Measurements from ENCODE around the gene ATXN1. TPM values are rescaled to one million over a fixed set of nuclear protein-coding genes. Genes with fewer than 3 reads are reported as not detected.
A peak's percentile ranks its signal among the peaks of the same experiment; 100 is the strongest.

The ATXN1 gene
- total RNA-seq, 5 donors from 2014 or later (not counting 1 experiment from before 2014, with no cell fraction given), result 65.1 to 101 (median 77.5) TPM

- H3K4me3 Mint-ChIP-seq, result peak overlapping the region; percentile 38 to 48 (median 44)
- DNase-seq, result peak in 1 of 35 experiments; percentile 45
- WGBS (ENCODE audit: insufficient coverage), result 9% methylated on average over 1 of the region's 1 CpG
- peaks cover 59 to 70% (median 61%) of the 10 kb centered on the region in 3 donors for H3K4me1 Mint-ChIP-seq
- POLR2A ChIA-PET, result interaction anchor here (0.6 to 1.9 kb wide), 3 partner anchors 105 to 237 kb away, joined by 4 to 16 read pairs (median 6); partner anchors contain the start of gene ATXN1 (in 1 of the 2)
- H3K4me3 ChIP-seq (ENCODE audit: control insufficient read depth in 1 of 2, extremely low read depth in 1 of 2, low read length in 1 of 2), result no peak overlapping the region
- CTCF ChIA-PET, result interaction anchor here in 1 of 2 donors (0.8 to 1.5 kb wide), 4 partner anchors 11 to 113 kb away, joined by 3 to 5 read pairs (median 3); partner anchors contain the start of gene ATXN1
- H3K9me3 Mint-ChIP-seq, result peaks cover 0 to 7% (median 0%) of the 10 kb centered on the region in 3 donors
- H3K36me3 Mint-ChIP-seq, result peaks cover 34% of the 10 kb centered on the region
- H3K36me3 ChIP-seq (ENCODE audit: control insufficient read depth in 2 of 2, extremely low read depth in 1 of 2, insufficient read depth in 1 of 2, low read length in 1 of 2), result peaks cover 0 to 4% of the 10 kb centered on the region in 2 donors
- peak overlapping the region; percentile 71 for H3K27ac ChIP-seq (ENCODE audit: low read length)
- H3K27me3 ChIP-seq (replicated peaks in 1 of 2; ENCODE audit: control insufficient read depth in 2 of 2, extremely low read depth in 1 of 2, insufficient read depth in 2 of 2, low read length in 1 of 2), result no peaks in the 10 kb centered on the region
- H3K4me1 ChIP-seq (ENCODE audit: control insufficient read depth in 1 of 2, extremely low read depth in 1 of 2, insufficient read depth in 2 of 2, low read length in 2 of 2), result peaks cover 10 to 42% of the 10 kb centered on the region in 2 experiments
- ATAC-seq (replicated peaks in 1 of 4), result peak in 2 of 4 experiments; percentile 20 to 40
- H3K9me3 ChIP-seq, result no peaks in the 10 kb centered on the region
- H3K27me3 Mint-ChIP-seq, result no peaks in the 10 kb centered on the region
- H3K27ac Mint-ChIP-seq, result peak overlapping the region; percentile 88 to 97
Measured at GRCh38 chr6:16657768-16658167, 103.5 kb downstream of the ATXN1 start.

- no CpG with 5 or more reads among the region's 4 CpGs for WGBS (ENCODE audit: insufficient coverage)
- ChIA-PET CTCF (no interaction called here), POLR2A (no interaction called here)
- peaks cover 0 to 3% (median 0%) of the 10 kb centered on the region in 3 donors for H3K9me3 Mint-ChIP-seq
- H3K4me1 ChIP-seq (ENCODE audit: control insufficient read depth in 1 of 2, extremely low read depth in 1 of 2, insufficient read depth in 2 of 2, low read length in 2 of 2), result peaks cover 16 to 53% of the 10 kb centered on the region in 2 experiments
- H3K9me3 ChIP-seq, result no peaks in the 10 kb centered on the region
- peak overlapping the region in 1 of 2 donors; percentile 23 for H3K27ac Mint-ChIP-seq
- no peaks in the 10 kb centered on the region for H3K27me3 ChIP-seq (replicated peaks in 1 of 2; ENCODE audit: control insufficient read depth in 2 of 2, extremely low read depth in 1 of 2, insufficient read depth in 2 of 2, low read length in 1 of 2)
- DNase-seq, result no peak
- ATAC-seq (replicated peaks in 1 of 4), result no peak
- no peak overlapping the region for H3K4me3 ChIP-seq (ENCODE audit: control insufficient read depth in 1 of 2, extremely low read depth in 1 of 2, low read length in 1 of 2)
- H3K27ac ChIP-seq (ENCODE audit: low read length), result no peak overlapping the region
- H3K36me3 Mint-ChIP-seq, result peaks cover 30% of the 10 kb centered on the region
- no peak overlapping the region for H3K4me3 Mint-ChIP-seq
- H3K27me3 Mint-ChIP-seq, result no peaks in the 10 kb centered on the region
- H3K36me3 ChIP-seq (ENCODE audit: control insufficient read depth in 2 of 2, extremely low read depth in 1 of 2, insufficient read depth in 1 of 2, low read length in 1 of 2), result peaks cover 0 to 4% of the 10 kb centered on the region in 2 donors
- H3K4me1 Mint-ChIP-seq, result peaks cover 72 to 83% (median 74%) of the 10 kb centered on the region in 3 donors
Measured at GRCh38 chr6:16656451-16656850, 104.8 kb downstream of the ATXN1 start.

GRCh38 chr6:16654701-16655100 lies 106.6 kb downstream of the ATXN1 start:
- H3K9me3 Mint-ChIP-seq, result no peaks in the 10 kb centered on the region
- Histone ChIP-seq H3K9me3 (no peaks in the 10 kb centered on the region), H3K4me1 (ENCODE audit: control insufficient read depth in 1 of 2, extremely low read depth in 1 of 2, insufficient read depth in 2 of 2, low read length in 2 of 2) (peaks cover 16 to 59% of the 10 kb centered on the region in 2 experiments), H3K27me3 (replicated peaks in 1 of 2; ENCODE audit: control insufficient read depth in 2 of 2, extremely low read depth in 1 of 2, insufficient read depth in 2 of 2, low read length in 1 of 2) (no peaks in the 10 kb centered on the region), H3K4me3 (ENCODE audit: control insufficient read depth in 1 of 2, extremely low read depth in 1 of 2, low read length in 1 of 2) (no peak overlapping the region), H3K27ac (ENCODE audit: low read length) (peak overlapping the region; percentile 68), H3K36me3 (ENCODE audit: control insufficient read depth in 2 of 2, extremely low read depth in 1 of 2, insufficient read depth in 1 of 2, low read length in 1 of 2) (peaks cover 0 to 7% of the 10 kb centered on the region in 2 donors)
- ATAC-seq (replicated peaks in 1 of 4) (peak; percentile 31 to 50 (median 36)), DNase-seq (peak in 19 of 35 experiments; percentile 4 to 60 (median 14))
- peak overlapping the region; percentile 88 to 95 for H3K27ac Mint-ChIP-seq
- peaks cover 35% of the 10 kb centered on the region for H3K36me3 Mint-ChIP-seq
- POLR2A ChIA-PET, result interaction anchor here (0.6 to 1.0 kb wide), 3 partner anchors 44 to 109 kb away, joined by 3 to 12 read pairs (median 4); no protein-coding TSS in a partner anchor
- no CpG with 5 or more reads among the region's 1 CpG for WGBS (ENCODE audit: insufficient coverage)
- peak overlapping the region in 2 of 3 donors; percentile 14 to 30 for H3K4me3 Mint-ChIP-seq
- H3K4me1 Mint-ChIP-seq, result peaks cover 63 to 86% (median 73%) of the 10 kb centered on the region in 3 donors
- CTCF ChIA-PET, result no interaction called here
- H3K27me3 Mint-ChIP-seq, result no peaks in the 10 kb centered on the region

GRCh38 chr6:16653226-16653625 lies 108.0 kb downstream of the ATXN1 start:
- peaks cover 10 to 52% of the 10 kb centered on the region in 2 experiments for H3K4me1 ChIP-seq (ENCODE audit: control insufficient read depth in 1 of 2, extremely low read depth in 1 of 2, insufficient read depth in 2 of 2, low read length in 2 of 2)
- peak overlapping the region; percentile 73 for H3K27ac ChIP-seq (ENCODE audit: low read length)
- Mint-ChIP-seq H3K27me3 (no peaks in the 10 kb centered on the region), H3K4me1 (peaks cover 48 to 73% (median 58%) of the 10 kb centered on the region in 3 donors), H3K27ac (peak overlapping the region; percentile 88 to 89), H3K4me3 (peak overlapping the region in 1 of 3 donors; percentile 26), H3K36me3 (peaks cover 35% of the 10 kb centered on the region), H3K9me3 (no peaks in the 10 kb centered on the region)
- ChIA-PET CTCF (no interaction called here), POLR2A (interaction anchor here in 1 of 2 donors (0.5 to 0.8 kb wide), 2 partner anchors 18 to 28 kb away, joined by 3 to 6 read pairs; no protein-coding TSS in a partner anchor)
- DNase-seq (no peak), ATAC-seq (replicated peaks in 1 of 4) (no peak)
- H3K9me3 ChIP-seq, result no peaks in the 10 kb centered on the region
- H3K36me3 ChIP-seq (ENCODE audit: control insufficient read depth in 2 of 2, extremely low read depth in 1 of 2, insufficient read depth in 1 of 2, low read length in 1 of 2), result peaks cover 0 to 7% of the 10 kb centered on the region in 2 donors
- 100% methylated on average over 3 of the region's 7 CpGs for WGBS (ENCODE audit: insufficient coverage)
- H3K27me3 ChIP-seq (replicated peaks in 1 of 2; ENCODE audit: control insufficient read depth in 2 of 2, extremely low read depth in 1 of 2, insufficient read depth in 2 of 2, low read length in 1 of 2), result no peaks in the 10 kb centered on the region
- no peak overlapping the region for H3K4me3 ChIP-seq (ENCODE audit: control insufficient read depth in 1 of 2, extremely low read depth in 1 of 2, low read length in 1 of 2)

GRCh38 chr6:16651871-16652270 lies 109.4 kb downstream of the ATXN1 start:
- Mint-ChIP-seq H3K4me3 (peak overlapping the region in 1 of 3 donors; percentile 26), H3K27me3 (no peaks in the 10 kb centered on the region), H3K27ac (peak overlapping the region; percentile 88 to 89), H3K36me3 (peaks cover 25% of the 10 kb centered on the region), H3K4me1 (peaks cover 36 to 60% (median 45%) of the 10 kb centered on the region in 3 donors), H3K9me3 (no peaks in the 10 kb centered on the region)
- ChIA-PET POLR2A (interaction anchor here (0.5 to 1.0 kb wide), 7 partner anchors 17 to 523 kb away, joined by 3 to 6 read pairs (median 4); partner anchors contain the start of genes ATXN1 (in 1 of the 2) and MYLIP (in 1 of the 2)), CTCF (interaction anchor here in 1 of 2 donors (0.5 to 1.5 kb wide), 17 partner anchors 11 to 320 kb away, joined by 3 to 7 read pairs (median 3); no protein-coding TSS in a partner anchor)
- Histone ChIP-seq H3K36me3 (ENCODE audit: control insufficient read depth in 2 of 2, extremely low read depth in 1 of 2, insufficient read depth in 1 of 2, low read length in 1 of 2) (peaks cover 0 to 7% of the 10 kb centered on the region in 2 donors), H3K27ac (ENCODE audit: low read length) (peak overlapping the region; percentile 73), H3K27me3 (replicated peaks in 1 of 2; ENCODE audit: control insufficient read depth in 2 of 2, extremely low read depth in 1 of 2, insufficient read depth in 2 of 2, low read length in 1 of 2) (no peaks in the 10 kb centered on the region), H3K4me3 (ENCODE audit: control insufficient read depth in 1 of 2, extremely low read depth in 1 of 2, low read length in 1 of 2) (no peak overlapping the region), H3K9me3 (no peaks in the 10 kb centered on the region), H3K4me1 (ENCODE audit: control insufficient read depth in 1 of 2, extremely low read depth in 1 of 2, insufficient read depth in 2 of 2, low read length in 2 of 2) (peaks cover 8 to 52% of the 10 kb centered on the region in 2 experiments)
- ATAC-seq (replicated peaks in 1 of 4) (peak; percentile 86 to 92 (median 91)), DNase-seq (peak in 12 of 35 experiments; percentile 3 to 71 (median 15))
- no CpG with 5 or more reads among the region's 6 CpGs for WGBS (ENCODE audit: insufficient coverage)

GRCh38 chr6:16649890-16650289 lies 111.4 kb downstream of the ATXN1 start:
- Mint-ChIP-seq H3K27ac (peak overlapping the region in 1 of 2 donors; percentile 56), H3K9me3 (no peaks in the 10 kb centered on the region), H3K4me1 (peaks cover 37 to 55% (median 40%) of the 10 kb centered on the region in 3 donors), H3K4me3 (no peak overlapping the region), H3K36me3 (peaks cover 27% of the 10 kb centered on the region), H3K27me3 (no peaks in the 10 kb centered on the region)
- no peak for DNase-seq
- H3K4me1 ChIP-seq (ENCODE audit: control insufficient read depth in 1 of 2, extremely low read depth in 1 of 2, insufficient read depth in 2 of 2, low read length in 2 of 2), result peaks cover 8 to 38% of the 10 kb centered on the region in 2 experiments
- no CpG with 5 or more reads among the region's 5 CpGs for WGBS (ENCODE audit: insufficient coverage)
- H3K27me3 ChIP-seq (replicated peaks in 1 of 2; ENCODE audit: control insufficient read depth in 2 of 2, extremely low read depth in 1 of 2, insufficient read depth in 2 of 2, low read length in 1 of 2), result no peaks in the 10 kb centered on the region
- H3K4me3 ChIP-seq (ENCODE audit: control insufficient read depth in 1 of 2, extremely low read depth in 1 of 2, low read length in 1 of 2), result no peak overlapping the region
- POLR2A ChIA-PET, result no interaction called here
- CTCF ChIA-PET, result interaction anchor here in 1 of 2 donors (1.3 kb wide), 1 partner anchor 109 kb away, joined by 3 read pairs; no protein-coding TSS in a partner anchor
- H3K9me3 ChIP-seq, result no peaks in the 10 kb centered on the region
- H3K36me3 ChIP-seq (ENCODE audit: control insufficient read depth in 2 of 2, extremely low read depth in 1 of 2, insufficient read depth in 1 of 2, low read length in 1 of 2), result peaks cover 0 to 12% of the 10 kb centered on the region in 2 donors
- no peak for ATAC-seq (replicated peaks in 1 of 4)
- no peak overlapping the region for H3K27ac ChIP-seq (ENCODE audit: low read length)
